GM06990 (cell line): ENCODE results near the gene ELOVL1.

Experiments used
- DNase-seq: peaks from one replicate; pipeline ENCODE4 v3.0.0-alpha.2; 2011; ENCODE audit not compliant: insufficient read length; ENCODE audit errors: extremely low read depth
- H3K27me3 ChIP-seq: replicated peaks from 2 replicates; pipeline ENCODE4 v1.6.0; 2011; ENCODE audit warnings: low read length; ENCODE audit not compliant: control insufficient read depth, insufficient read depth
- H3K36me3 ChIP-seq: 2 replicates; pipeline ENCODE4 v1.5.1; 2011; ENCODE audit warnings: low read length; ENCODE audit not compliant: control insufficient read depth, insufficient read depth
- H3K4me3 ChIP-seq: replicated peaks from 2 replicates; pipeline ENCODE4 v1.5.1; 2011; ENCODE audit warnings: low read depth, mild to moderate bottlenecking, control low read depth, low read length
- TF ChIP-seq, protein P1 (sequence below): IDR thresholded peaks from 2 replicates; pipeline ENCODE4 v1.5.1; 2011; ENCODE audit warnings: low read length, control low read depth, mild to moderate bottlenecking, inconsistent platforms; ENCODE audit not compliant: insufficient read depth, poor library complexity, severe bottlenecking

Gene ELOVL1

DNA sequence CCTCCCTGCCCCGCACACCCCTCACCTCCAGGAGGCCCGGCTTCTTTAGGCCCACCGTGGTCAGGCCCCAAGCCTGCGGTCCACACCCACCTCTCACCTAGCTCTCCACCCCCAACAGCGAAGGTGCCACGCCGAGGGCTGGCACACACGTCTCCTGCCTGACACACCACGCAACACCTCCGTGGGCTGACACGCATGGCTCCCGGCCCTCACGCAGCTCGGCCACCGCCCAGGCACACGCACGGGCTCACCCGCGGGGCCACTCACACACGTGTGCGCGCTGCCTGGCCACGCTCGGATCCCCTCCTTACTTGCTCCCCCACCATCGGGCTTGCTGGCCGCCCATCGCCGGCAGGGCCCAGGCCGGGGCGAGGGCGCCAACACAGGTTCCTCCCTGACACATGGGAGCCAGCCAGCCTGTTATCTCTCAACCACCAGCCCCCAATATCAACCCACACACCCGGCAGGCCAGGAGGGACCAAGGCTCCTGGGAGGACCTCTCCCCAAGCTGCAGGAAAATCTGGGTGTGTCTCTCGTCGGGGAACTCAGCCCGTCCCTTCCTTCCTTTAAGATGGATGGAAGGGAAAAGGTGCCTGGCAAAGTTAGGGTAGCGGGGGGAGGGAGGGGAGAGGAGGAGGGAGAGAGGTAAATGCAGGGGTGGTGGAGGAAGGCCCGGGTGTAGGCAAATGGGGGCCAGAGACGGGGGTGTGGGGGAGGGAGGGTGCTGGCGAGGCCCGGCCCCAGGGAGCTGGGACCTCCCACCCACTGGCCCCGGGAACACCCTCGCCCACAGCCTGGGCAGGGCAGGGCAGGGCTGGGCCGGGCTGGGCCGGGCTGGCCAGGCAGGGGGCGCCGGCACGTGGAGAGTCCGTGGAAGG is 546 bp downstream of the ELOVL1 start:
- H3K36me3 ChIP-seq = peaks cover 22% of the 10 kb centered on the region
- TF ChIP-seq, protein P1, sequence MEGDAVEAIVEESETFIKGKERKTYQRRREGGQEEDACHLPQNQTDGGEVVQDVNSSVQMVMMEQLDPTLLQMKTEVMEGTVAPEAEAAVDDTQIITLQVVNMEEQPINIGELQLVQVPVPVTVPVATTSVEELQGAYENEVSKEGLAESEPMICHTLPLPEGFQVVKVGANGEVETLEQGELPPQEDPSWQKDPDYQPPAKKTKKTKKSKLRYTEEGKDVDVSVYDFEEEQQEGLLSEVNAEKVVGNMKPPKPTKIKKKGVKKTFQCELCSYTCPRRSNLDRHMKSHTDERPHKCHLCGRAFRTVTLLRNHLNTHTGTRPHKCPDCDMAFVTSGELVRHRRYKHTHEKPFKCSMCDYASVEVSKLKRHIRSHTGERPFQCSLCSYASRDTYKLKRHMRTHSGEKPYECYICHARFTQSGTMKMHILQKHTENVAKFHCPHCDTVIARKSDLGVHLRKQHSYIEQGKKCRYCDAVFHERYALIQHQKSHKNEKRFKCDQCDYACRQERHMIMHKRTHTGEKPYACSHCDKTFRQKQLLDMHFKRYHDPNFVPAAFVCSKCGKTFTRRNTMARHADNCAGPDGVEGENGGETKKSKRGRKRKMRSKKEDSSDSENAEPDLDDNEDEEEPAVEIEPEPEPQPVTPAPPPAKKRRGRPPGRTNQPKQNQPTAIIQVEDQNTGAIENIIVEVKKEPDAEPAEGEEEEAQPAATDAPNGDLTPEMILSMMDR = no peak
- DNase-seq = peak; percentile 57
- H3K27me3 ChIP-seq = no peaks in the 10 kb centered on the region
- H3K4me3 ChIP-seq = peak overlapping the region; percentile 98

DNA sequence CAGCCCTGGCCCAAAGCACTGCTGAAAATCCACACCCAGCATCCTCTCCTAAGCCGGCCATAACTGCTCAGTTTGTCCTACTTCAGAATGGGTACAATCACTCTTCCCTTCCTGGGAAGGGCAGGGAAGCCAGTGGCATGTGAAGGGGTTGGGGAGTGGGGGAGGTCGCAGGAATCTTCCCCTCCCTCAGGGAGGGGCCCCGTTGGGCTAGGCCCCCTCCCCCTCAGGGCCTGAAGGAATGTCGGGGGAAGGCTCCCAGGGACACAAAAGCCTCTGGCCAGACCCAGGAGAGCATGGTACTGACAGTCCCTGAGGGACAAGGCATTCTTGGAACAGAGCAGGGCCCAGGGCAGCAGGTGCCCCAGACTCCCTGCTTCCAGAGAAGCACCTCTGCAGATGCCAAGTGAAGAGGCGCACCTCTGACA is 1.2 kb downstream of the ELOVL1 start:
- H3K27me3 ChIP-seq = no peaks in the 10 kb centered on the region
- TF ChIP-seq, protein P1 = no peak
- peaks cover 29% of the 10 kb centered on the region for H3K36me3 ChIP-seq
- DNase-seq = no peak
- peak overlapping the region; percentile 98 for H3K4me3 ChIP-seq

DNA sequence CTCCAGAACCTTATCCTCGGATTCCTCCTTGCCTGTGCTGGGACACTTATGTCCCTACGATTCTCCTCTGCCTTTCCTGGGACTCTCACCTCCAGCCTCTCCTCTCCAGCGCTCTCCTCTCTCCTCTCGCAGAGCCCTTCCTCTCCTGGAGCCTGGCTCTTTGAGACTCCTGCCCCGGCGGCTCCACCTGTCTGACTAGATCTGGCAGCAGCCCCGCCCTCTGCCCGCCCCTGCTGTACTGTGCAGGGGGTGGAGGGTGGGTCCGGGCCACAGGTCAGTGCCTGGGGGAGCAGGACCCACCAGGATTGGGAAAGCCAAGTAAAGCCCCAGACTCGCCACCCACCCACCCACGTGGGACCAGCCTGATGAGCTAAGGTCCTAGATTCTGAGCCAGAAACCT is 1.6 kb downstream of the ELOVL1 start:
- TF ChIP-seq, protein P1 = no peak
- no peak for DNase-seq
- Histone ChIP-seq H3K27me3 (no peaks in the 10 kb centered on the region), H3K36me3 (peaks cover 29% of the 10 kb centered on the region), H3K4me3 (peak overlapping the region; percentile 98)

DNA sequence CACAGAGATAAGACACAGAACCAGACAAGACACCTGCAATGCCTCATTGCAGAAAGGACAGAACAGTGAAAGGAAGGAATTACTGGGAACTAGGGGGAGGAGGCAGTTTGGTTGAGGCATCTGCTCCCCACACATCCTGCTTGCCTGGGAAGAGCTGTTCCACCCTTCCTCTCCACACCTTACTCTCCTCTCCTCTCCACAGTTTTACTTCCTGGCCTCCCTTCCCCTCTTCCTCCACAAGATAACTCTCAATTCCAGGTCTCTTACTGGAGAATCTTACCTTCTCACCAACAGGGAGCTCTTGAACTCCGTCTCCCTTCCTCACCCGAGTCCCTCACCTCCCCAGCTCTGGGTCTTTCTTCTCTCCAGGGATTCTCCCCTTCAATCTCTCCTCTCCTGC is 2.1 kb downstream of the ELOVL1 start:
- peaks cover 34% of the 10 kb centered on the region for H3K36me3 ChIP-seq
- H3K4me3 ChIP-seq = peak overlapping the region; percentile 98
- H3K27me3 ChIP-seq = no peaks in the 10 kb centered on the region
- no peak for DNase-seq
- TF ChIP-seq, protein P1 = no peak

DNA sequence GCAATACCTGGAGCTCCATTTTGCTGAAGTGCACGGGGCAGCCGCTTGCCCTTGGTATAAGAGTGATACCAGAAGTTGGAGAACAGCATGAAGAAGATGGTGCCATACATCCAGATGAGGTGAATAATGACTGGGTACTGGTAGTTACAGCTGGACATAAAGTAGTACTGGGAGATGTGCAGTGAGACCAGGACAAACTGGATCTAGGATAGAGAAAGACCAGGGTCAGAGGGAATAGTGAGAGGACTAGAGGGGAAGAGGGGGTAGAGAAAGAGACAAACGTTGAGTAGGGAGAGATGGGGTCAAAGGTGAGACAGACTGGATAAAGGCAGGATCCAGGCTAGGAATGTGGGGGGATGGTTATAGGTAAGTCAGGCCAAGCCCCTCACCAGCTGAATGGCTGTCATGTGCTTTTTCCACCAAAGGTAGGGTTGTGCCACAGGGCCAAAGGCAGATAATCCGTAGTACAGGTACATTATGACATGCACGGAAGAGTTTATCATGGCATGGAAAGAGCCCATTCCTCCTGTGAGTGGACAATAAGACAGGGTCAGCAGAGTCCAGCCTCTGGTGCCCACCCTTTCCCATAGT is 3.8 kb downstream of the ELOVL1 start:
- TF ChIP-seq, protein P1 = no peak
- peaks cover 42% of the 10 kb centered on the region for H3K36me3 ChIP-seq
- no peaks in the 10 kb centered on the region for H3K27me3 ChIP-seq
- H3K4me3 ChIP-seq = no peak overlapping the region
- no peak for DNase-seq
